IMR-90 (cell line): ENCODE data around the gene NKX2-1. TPM values are rescaled to one million over a fixed set of nuclear protein-coding genes. Genes with fewer than 3 reads are reported as not detected.

Source experiments
- ATAC-seq: fragments of 200-7000 bp; cut with Tn5 transposase; 2 replicates; pipeline ENCODE4 v1.9.1; 2020; ENCODE audit warnings: low read depth, mild to moderate bottlenecking, moderate library complexity
- BruUV-seq: library from RNA; stranded (reverse); fragments of 400-500 nt; replicated peaks from 2 replicates; lab custom pipeline; 2021; lab: Mats Ljungman, UMichigan
- CTCF ChIA-PET: fragments of 300-600 bp; formaldehyde crosslinking; extraction: SDS; loops from one replicate; lab custom pipeline; 2021; ENCODE audit warnings: antibody characterized with exemption; lab: Yijun Ruan, JAX
- POLR2A ChIA-PET: fragments of 300-600 bp; sonication (Branson Sonifier 250); formaldehyde crosslinking; loops from one replicate; lab custom pipeline; 2022; ENCODE audit warnings: antibody characterized with exemption; ENCODE audit not compliant: unreplicated experiment; lab: Charles Lee
- DNase-seq: peaks from one replicate; pipeline ENCODE4 v3.0.0; 2013
- H2AFZ ChIP-seq: replicated peaks from 2 replicates; pipeline ENCODE3; 2013; ENCODE audit warnings: low read length, mild to moderate bottlenecking; ENCODE audit not compliant: poor library complexity
- H2AK5ac ChIP-seq: 2 replicates; pipeline ENCODE4 v1.6.1; 2013; ENCODE audit warnings: low read depth, low read length, inconsistent platforms
- H2AK9ac ChIP-seq: replicated peaks from 2 replicates; pipeline ENCODE3; 2013; ENCODE audit warnings: mild to moderate bottlenecking, low read depth, low read length, moderate library complexity; ENCODE audit not compliant: poor library complexity
- H2BK120ac ChIP-seq: 2 replicates; pipeline ENCODE4 v1.6.1; 2013; ENCODE audit warnings: low read depth, low read length, inconsistent platforms
- H2BK15ac ChIP-seq: 3 replicates; pipeline ENCODE4 v1.6.1; 2013; ENCODE audit warnings: low read depth, low read length, inconsistent platforms
- H2BK20ac ChIP-seq: 2 replicates; pipeline ENCODE4 v1.6.1; 2013; ENCODE audit warnings: low read depth, mild to moderate bottlenecking, inconsistent platforms, low read length, moderate library complexity
- H2BK5ac ChIP-seq: 2 replicates; pipeline ENCODE4 v1.6.1; 2013; ENCODE audit warnings: mild to moderate bottlenecking, low read depth, low read length, inconsistent platforms; ENCODE audit not compliant: poor library complexity, severe bottlenecking
- H3K14ac ChIP-seq: replicated peaks from 2 replicates; pipeline ENCODE4 v1.6.1; 2013; ENCODE audit warnings: low read depth, low read length, inconsistent platforms
- H3K18ac ChIP-seq: 2 replicates; pipeline ENCODE4 v1.6.1; 2013; ENCODE audit warnings: low read depth, low read length, control low read depth
- H3K23ac ChIP-seq: 2 replicates; pipeline ENCODE4 v1.6.1; 2013; ENCODE audit warnings: low read depth, low read length, inconsistent platforms
- H3K27ac ChIP-seq: 2 replicates; pipeline ENCODE4 v1.5.1; 2013; ENCODE audit warnings: mild to moderate bottlenecking, control low read depth, low read length; ENCODE audit not compliant: insufficient read depth
- H3K27me3 ChIP-seq: 2 replicates; pipeline ENCODE4 v1.6.1; 2013; ENCODE audit warnings: low read length; ENCODE audit not compliant: control insufficient read depth, insufficient read depth
- H3K36me3 ChIP-seq: 2 replicates; pipeline ENCODE4 v1.6.1; 2013; ENCODE audit warnings: low read length, mixed read lengths; ENCODE audit not compliant: control insufficient read depth, insufficient read depth
- H3K4ac ChIP-seq: 2 replicates; pipeline ENCODE4 v1.6.1; 2013; ENCODE audit warnings: low read depth, low read length, inconsistent platforms
- H3K4me1 ChIP-seq: 2 replicates; pipeline ENCODE4 v1.6.1; 2013; ENCODE audit warnings: low read length, mixed read lengths; ENCODE audit not compliant: control insufficient read depth, insufficient read depth
- H3K4me2 ChIP-seq: 2 replicates; pipeline ENCODE4 v1.6.1; 2013; ENCODE audit warnings: low read depth, mild to moderate bottlenecking, control low read depth, low read length, moderate library complexity
- H3K4me3 ChIP-seq: 2 replicates; pipeline ENCODE4 v1.5.1; 2013; ENCODE audit warnings: low read depth, mild to moderate bottlenecking, control low read depth, low read length, moderate library complexity; ENCODE audit not compliant: insufficient read depth
- H3K56ac ChIP-seq: 2 replicates; pipeline ENCODE4 v1.6.1; 2013; ENCODE audit warnings: low read length, inconsistent platforms; ENCODE audit not compliant: insufficient read depth; ENCODE audit errors: extremely low read depth
- H3K79me1 ChIP-seq, 2 experiments: 2 replicates each; pipeline ENCODE4 v1.6.1; 2013; ENCODE audit warnings: low read length in 2 of 2, inconsistent platforms in 1 of 2, low read depth in 1 of 2
- H3K9ac ChIP-seq: 2 replicates; pipeline ENCODE4 v1.6.1; 2013; ENCODE audit warnings: low read depth, low read length, control low read depth
- H3K9me1 ChIP-seq: 2 replicates; pipeline ENCODE4 v1.6.1; 2013; ENCODE audit warnings: low read length, inconsistent platforms; ENCODE audit not compliant: insufficient read depth
- H3K9me3 ChIP-seq: 2 replicates; pipeline ENCODE4 v1.6.1; 2013; ENCODE audit warnings: low read length; ENCODE audit not compliant: control insufficient read depth, insufficient read depth
- H4K20me1 ChIP-seq: 2 replicates; pipeline ENCODE4 v1.6.1; 2013; ENCODE audit warnings: low read length, inconsistent platforms; ENCODE audit not compliant: insufficient read depth
- H4K5ac ChIP-seq: 2 replicates; pipeline ENCODE4 v1.6.1; 2013; ENCODE audit warnings: mild to moderate bottlenecking, low read depth, low read length, control low read depth
- H4K8ac ChIP-seq, 2 experiments: 2 replicates each; pipeline ENCODE4 v1.6.1; 2013; ENCODE audit warnings: low read depth in 2 of 2, low read length in 2 of 2, control low read depth in 1 of 2, inconsistent platforms in 1 of 2
- H4K91ac ChIP-seq: 2 replicates; pipeline ENCODE4 v1.6.1; 2013; ENCODE audit warnings: low read depth, low read length, inconsistent platforms; ENCODE audit not compliant: insufficient read depth
- BHLHE40 ChIP-seq: fragments of 150-350 bp; IDR thresholded peaks from 2 replicates; pipeline ENCODE4 v1.6.1; 2016; ENCODE audit warnings: mild to moderate bottlenecking, low read depth, low read length
- CHD1 ChIP-seq: IDR thresholded peaks from 2 replicates; pipeline ENCODE4 v1.6.1; 2012; ENCODE audit warnings: low read depth, low read length, improper control_type of control experiment
- CTCF ChIP-seq: conservative IDR thresholded peaks from 2 replicates; pipeline ENCODE4 v1.5.1; 2012; ENCODE audit warnings: mild to moderate bottlenecking, low read depth, low read length, improper control_type of control experiment
- ELK1 ChIP-seq: fragments of 150-350 bp; IDR thresholded peaks from 2 replicates; pipeline ENCODE4 v1.6.1; 2016; ENCODE audit warnings: low read depth, mild to moderate bottlenecking, low read length, moderate library complexity, borderline replicate concordance
- FOS ChIP-seq: fragments of 150-350 bp; IDR thresholded peaks from 2 replicates; pipeline ENCODE4 v1.6.1; 2016; ENCODE audit warnings: low read depth, low read length
- MAFK ChIP-seq: IDR thresholded peaks from 2 replicates; pipeline ENCODE4 v1.6.1; 2012; ENCODE audit warnings: low read depth, low read length, improper control_type of control experiment
- MAZ ChIP-seq: IDR thresholded peaks from 2 replicates; pipeline ENCODE4 v1.6.1; 2012; ENCODE audit warnings: low read depth, mild to moderate bottlenecking, low read length, improper control_type of control experiment, moderate library complexity, borderline replicate concordance
- MXI1 ChIP-seq: IDR thresholded peaks from 2 replicates; pipeline ENCODE4 v1.6.1; 2012; ENCODE audit warnings: low read depth, mild to moderate bottlenecking, low read length, moderate library complexity, borderline replicate concordance
- POLR2A ChIP-seq: IDR thresholded peaks from 2 replicates; pipeline ENCODE4 v1.6.1; 2012; ENCODE audit warnings: mild to moderate bottlenecking, low read depth, low read length
- RAD21 ChIP-seq: IDR thresholded peaks from 2 replicates; pipeline ENCODE4 v1.6.1; 2012; ENCODE audit warnings: low read length, improper control_type of control experiment
- RCOR1 ChIP-seq: IDR thresholded peaks from 2 replicates; pipeline ENCODE4 v1.6.1; 2012; ENCODE audit warnings: mild to moderate bottlenecking, low read length, improper control_type of control experiment; ENCODE audit not compliant: insufficient replicate concordance
- RFX5 ChIP-seq: IDR thresholded peaks from 2 replicates; pipeline ENCODE4 v1.8.0; 2012; ENCODE audit warnings: low read depth, mild to moderate bottlenecking, low read length, moderate library complexity
- SMC3 ChIP-seq: fragments of 150-350 bp; IDR thresholded peaks from 2 replicates; pipeline ENCODE4 v1.6.1; 2016; ENCODE audit warnings: low read depth, mild to moderate bottlenecking, antibody characterized with exemption, low read length, moderate library complexity
- USF2 ChIP-seq: fragments of 150-350 bp; IDR thresholded peaks from 2 replicates; pipeline ENCODE4 v1.6.1; 2017; ENCODE audit warnings: mild to moderate bottlenecking, antibody characterized with exemption, low read length, low read depth
- WGBS, 2 experiments: methylation state at CpG; one replicate each; pipeline versions ENCODE4 v1.1.5 to v1.1.7; 2013; ENCODE audit warnings: missing lambda C conversion rate in 2 of 2; ENCODE audit not compliant: insufficient read length in 1 of 2; ENCODE audit errors: extremely low coverage in 2 of 2; 5-methylcytosine and 5-hydroxymethylcytosine counted together
- dilution Hi-C: fragments of 300-500 bp; cut with HindIII; formaldehyde crosslinking; loops from one replicate; pipeline ENCODE4 v1.14.3; 2018; ENCODE audit warnings: low sequenced_read_pairs; ENCODE audit not compliant: unreplicated experiment
- in situ Hi-C: fragments of 300-500 bp; cut with MboI; formaldehyde crosslinking; loops from 3 replicates; pipeline ENCODE4 v1.14.3; 2019; ENCODE audit warnings: low sequenced_read_pairs, inconsistent platforms, mixed read lengths
- intact Hi-C: fragments of 100-400 bp; cut with micrococcal nuclease; formaldehyde crosslinking; loops from 2 replicates; pipeline ENCODE4 v1.10.0; 2022
- polyA plus RNA-seq, 3 experiments: library from polyadenylated mRNA; depleted of rRNA; stranded (reverse); fragments of >200 nt; gene quantifications; 2 replicates each; pipeline ENCODE4 v1.2.3, GENCODE V29; 2012; ENCODE audit warnings: low replicate concordance in 1 of 3
- total RNA-seq: library from RNA; depleted of rRNA; stranded (reverse); fragments of >200 nt; gene quantifications from 2 replicates; pipeline ENCODE4 v1.2.3, GENCODE V29; 2012

The NKX2-1 gene
- total and polyA plus RNA-seq, 2 of the 4 experiments (the other 2 are of a cell fraction) = not detected

- ChIA-PET POLR2A (no interaction called here), CTCF (no interaction called here)
- H3K36me3 ChIP-seq = no peaks in the 10 kb centered on the region
- H3K4me1 ChIP-seq = no peaks in the 10 kb centered on the region
- no peaks in the 10 kb centered on the region for H3K79me1 ChIP-seq
- H3K56ac ChIP-seq = no peak overlapping the region
- 3% methylated on average over 9 of the region's 20 CpGs; no CpG with 5 or more reads in 1 of the 2 experiments for WGBS, 2 experiments
- no peak overlapping the region for H2BK120ac ChIP-seq
- no peak overlapping the region for H3K18ac ChIP-seq
- no peak overlapping the region for H2BK20ac ChIP-seq
- H2AK5ac ChIP-seq = no peak overlapping the region
- no peak overlapping the region for H3K4ac ChIP-seq
- no peak overlapping the region for H2BK5ac ChIP-seq
- no peak overlapping the region for H2BK15ac ChIP-seq
- H3K4me3 ChIP-seq = no peak overlapping the region
- H2AFZ ChIP-seq = no peak overlapping the region
- H3K23ac ChIP-seq = no peak overlapping the region
- H3K9me1 ChIP-seq = no peaks in the 10 kb centered on the region
- no peak overlapping the region for H4K5ac ChIP-seq
- no TSS peak for BruUV-seq
- H2AK9ac ChIP-seq = no peak overlapping the region
- no peak overlapping the region for H3K4me2 ChIP-seq
- no peak overlapping the region for H3K9ac ChIP-seq
- H4K91ac ChIP-seq = no peak overlapping the region
- DNase-seq (no peak), ATAC-seq (no peak)
- TF ChIP-seq RAD21 (no peak), MAZ (no peak), CHD1 (no peak), SMC3 (no peak), MXI1 (no peak), RFX5 (no peak), ELK1 (no peak), BHLHE40 (no peak), CTCF (no peak), MAFK (no peak), POLR2A (no peak), RCOR1 (no peak), FOS (no peak), USF2 (no peak)
- H3K14ac ChIP-seq = no peak overlapping the region
- H4K8ac ChIP-seq = no peak overlapping the region
- no peak overlapping the region for H3K27ac ChIP-seq
- no peaks in the 10 kb centered on the region for H4K20me1 ChIP-seq
- peaks cover 2% of the 10 kb centered on the region for H3K9me3 ChIP-seq
- intact Hi-C loops (no loop called here), in situ Hi-C loops (no loop called here), dilution Hi-C loops (no loop called here)
- peaks cover 87% of the 10 kb centered on the region for H3K27me3 ChIP-seq
Measured at GRCh38 chr14:36510078-36510799, 9.8 kb downstream of the NKX2-1 start.
